ENCODE measurements around the gene ABCA3.
"Not testable (repeated sequence)": the region's sequence is repeated elsewhere in the genome, so short reads cannot be mapped to it uniquely, and the experiment has no call there.

ABCA3 gene

DNA sequence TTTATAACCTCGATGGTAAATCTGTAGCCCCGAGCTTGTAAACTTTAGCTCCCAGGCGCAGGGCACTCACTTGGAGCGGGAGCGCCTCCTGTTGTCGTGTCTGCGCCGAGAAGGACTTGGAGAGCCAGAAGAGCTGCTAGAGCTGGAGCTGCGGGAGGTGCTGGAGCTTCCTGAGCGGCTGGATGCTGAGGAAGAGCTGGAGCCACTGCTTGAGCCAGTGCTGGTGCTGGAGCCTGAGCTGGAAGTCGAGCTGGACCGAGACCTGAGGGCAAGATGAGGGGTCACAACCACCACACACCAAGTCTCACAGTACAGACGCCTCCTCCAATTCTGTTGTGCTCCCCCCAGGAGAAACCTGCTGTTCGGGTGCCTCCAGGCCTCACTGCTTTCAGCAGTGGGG is 77.5 kb downstream of the ABCA3 start:
- DNase-seq (ENCODE audit: insufficient read length, low spot score); FAIRE-seq: not testable (repeated sequence)

GRCh38 chr16:2260250-2260649 is 80.3 kb downstream of the ABCA3 start:
- FAIRE-seq (no peak), DNase-seq (ENCODE audit: insufficient read length, low spot score) (no peak)

GRCh38 chr16:2258530-2258929 is 82.0 kb downstream of the ABCA3 start:
- FAIRE-seq; DNase-seq (ENCODE audit: insufficient read length, low spot score): not testable (repeated sequence)

GRCh38 chr16:2257726-2258125 is 82.8 kb downstream of the ABCA3 start:
- no peak for FAIRE-seq

DNA sequence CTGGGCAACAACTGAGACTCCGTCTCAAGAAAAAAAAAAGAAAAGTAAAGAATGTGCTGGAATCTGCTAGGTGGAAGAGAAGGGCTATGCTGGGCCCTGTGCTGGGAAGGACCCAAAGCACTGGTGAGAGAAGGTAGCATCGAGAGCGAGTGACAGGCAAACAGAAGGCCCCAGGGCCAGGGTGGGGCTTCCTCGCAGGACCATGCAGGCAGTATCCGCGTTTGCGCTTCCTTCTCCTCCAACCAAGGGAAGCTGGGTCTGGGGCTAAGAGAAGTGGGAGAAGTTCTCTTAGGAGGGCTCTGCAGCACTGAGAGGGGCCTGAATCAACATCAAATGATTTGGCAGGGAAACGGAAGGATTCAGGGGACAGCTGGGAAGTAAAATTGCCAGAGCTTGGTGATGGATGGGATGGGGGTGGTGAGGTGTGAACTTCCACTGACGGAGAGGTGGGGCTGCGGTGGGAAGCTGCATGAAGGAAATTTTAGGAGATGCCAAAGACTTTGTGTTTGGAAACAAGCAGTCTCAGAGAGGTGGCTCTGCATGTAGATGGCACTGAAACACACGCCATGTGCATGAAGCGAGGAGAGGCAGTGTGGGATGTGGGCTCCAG is 83.9 kb downstream of the ABCA3 start:
- FAIRE-seq: no peak
- DNase-seq (ENCODE audit: insufficient read length, low spot score): no peak

More at GRCh38 chr16:2257726-2258125, 82.8 kb downstream of the ABCA3 start:
- DNase-seq (ENCODE audit: insufficient read length, low spot score): no peak

- FAIRE-seq (no peak), DNase-seq (ENCODE audit: insufficient read length, low spot score) (no peak)
Observed at GRCh38 chr16:2253293-2253692, 87.2 kb downstream of the ABCA3 start.

DNA sequence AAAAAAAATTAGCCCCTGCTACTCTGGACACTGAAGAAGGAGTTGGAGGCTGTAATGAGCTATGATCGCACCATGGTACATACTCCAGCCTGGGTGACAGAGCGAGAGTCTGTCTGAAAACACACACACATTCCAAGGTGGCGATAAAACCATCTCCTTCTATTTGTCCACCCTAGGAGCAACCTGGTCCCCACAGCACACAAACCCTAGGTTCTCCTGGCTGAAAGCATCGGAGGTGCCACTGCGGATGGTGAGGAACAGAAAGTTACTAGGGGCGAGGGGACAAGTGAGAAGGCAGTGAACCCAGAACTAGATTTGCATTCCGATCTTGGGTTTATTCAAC is 87.8 kb downstream of the ABCA3 start:
- FAIRE-seq (peak; percentile 67), DNase-seq (ENCODE audit: insufficient read length, low spot score) (no peak)

GRCh38 chr16:2251296-2252111 is 89.0 kb downstream of the ABCA3 start, which contains the start of gene ECI1:
ECI1 (minus strand) TSS chr16:2251587; CDS start chr16:2251566, 21 bp downstream.
- peak; percentile 98 for DNase-seq (ENCODE audit: insufficient read length, low spot score)
- peak; percentile 93 for FAIRE-seq

GRCh38 chr16:2250652-2251295 is 89.8 kb downstream of the ABCA3 start:
- FAIRE-seq: no peak
- DNase-seq (ENCODE audit: insufficient read length, low spot score): no peak

DNA sequence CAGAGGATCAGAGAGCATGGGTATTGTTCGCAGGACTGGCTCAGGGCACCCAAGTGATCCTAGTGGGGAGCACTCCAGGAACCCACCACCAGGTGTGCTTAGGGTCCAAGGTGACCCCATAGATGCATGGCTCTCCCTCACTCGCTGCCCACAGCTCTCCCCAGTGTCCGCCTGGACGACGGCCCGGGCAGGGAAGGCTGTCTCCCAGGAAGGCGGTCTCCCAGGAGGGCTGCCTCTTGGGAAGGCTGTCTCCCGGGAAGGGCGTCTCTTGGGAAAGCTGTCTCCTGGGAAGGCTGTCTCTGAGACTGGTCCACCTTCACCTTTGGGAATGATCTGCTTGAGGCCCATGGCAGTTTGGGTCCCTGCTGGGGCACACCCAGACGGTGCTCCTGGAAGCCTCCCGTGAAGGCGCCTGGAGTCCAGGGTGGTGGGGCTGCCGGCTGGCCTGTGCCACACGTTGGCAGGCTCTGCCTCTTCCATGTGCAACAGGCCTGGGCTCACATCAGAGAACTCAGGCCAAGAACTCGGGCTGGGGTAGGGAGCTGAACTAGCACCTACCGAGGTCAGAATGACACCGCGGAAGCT is 94.1 kb downstream of the ABCA3 start:
- DNase-seq (ENCODE audit: insufficient read length, low spot score): no peak
- no peak for FAIRE-seq

- no peak for DNase-seq (ENCODE audit: insufficient read length, low spot score)
- FAIRE-seq: no peak
Observed at GRCh38 chr16:2244926-2245795, 95.4 kb downstream of the ABCA3 start.

DNA sequence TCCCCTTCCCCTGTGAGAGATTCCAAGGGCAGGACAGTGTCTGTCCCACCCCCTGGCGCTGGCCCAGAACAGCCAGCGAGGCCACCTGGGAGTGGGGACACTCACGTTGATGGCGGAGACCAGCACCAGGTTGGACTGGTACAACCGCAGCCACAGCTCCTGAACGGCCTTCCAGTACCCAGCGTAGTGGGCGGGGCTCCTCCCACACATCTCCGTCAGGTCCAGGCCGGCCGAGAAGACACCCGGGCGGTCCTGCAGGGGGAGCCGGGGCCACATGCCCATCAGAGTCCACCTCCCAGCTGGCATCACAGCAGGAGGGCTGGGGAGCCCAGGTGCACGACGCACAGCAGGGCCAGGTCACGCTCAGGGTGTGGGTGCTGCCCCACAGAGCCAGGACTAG is 96.2 kb downstream of the ABCA3 start:
- FAIRE-seq (peak; percentile 13), DNase-seq (ENCODE audit: insufficient read length, low spot score) (no peak)

DNA sequence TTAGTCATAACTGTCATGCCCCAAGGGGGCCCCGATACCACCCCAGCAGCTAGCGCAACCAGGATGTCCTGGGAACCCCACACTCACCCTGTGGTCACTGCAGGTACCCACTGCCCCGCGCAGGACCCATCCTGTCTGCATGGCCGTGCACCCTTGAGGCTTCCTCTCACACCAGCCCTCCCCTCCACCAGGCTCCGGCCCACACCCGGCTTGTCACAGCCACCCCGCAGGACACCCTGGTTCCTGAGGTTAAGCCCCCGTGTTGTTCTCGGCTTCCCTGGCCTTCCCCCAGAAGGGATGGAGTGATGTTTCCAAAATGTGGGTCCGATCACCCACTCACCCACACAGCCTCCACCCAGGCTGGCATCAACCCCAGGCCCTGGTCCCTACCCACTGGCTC is 96.7 kb downstream of the ABCA3 start:
- DNase-seq (ENCODE audit: insufficient read length, low spot score) (no peak), FAIRE-seq (no peak)

GRCh38 chr16:2243031-2243528 is 97.4 kb downstream of the ABCA3 start:
- no peak for FAIRE-seq

GRCh38 chr16:2242598-2242997 is 97.9 kb downstream of the ABCA3 start:
- FAIRE-seq (no peak), DNase-seq (ENCODE audit: insufficient read length, low spot score) (no peak)

More at GRCh38 chr16:2243031-2243528, 97.4 kb downstream of the ABCA3 start:
- no peak for DNase-seq (ENCODE audit: insufficient read length, low spot score)

DNA sequence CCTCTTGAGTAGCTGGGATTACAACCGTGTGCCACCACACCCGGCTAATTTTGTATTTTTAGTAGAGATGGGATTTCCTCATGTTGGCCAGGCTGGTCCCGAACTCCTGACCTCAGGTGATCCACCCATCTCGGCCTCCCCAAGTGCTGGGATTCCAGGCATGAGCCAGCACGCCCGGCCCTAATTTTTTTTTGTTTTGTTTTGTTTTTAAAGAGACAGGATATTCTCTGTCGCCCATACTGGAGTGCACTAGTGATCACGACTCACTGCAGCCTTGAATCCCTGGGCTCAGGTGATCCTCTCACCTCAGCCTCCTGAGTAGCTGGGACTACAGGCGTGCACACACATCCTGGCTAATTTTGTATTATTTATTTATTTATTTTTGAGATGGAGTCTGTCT is 100.2 kb downstream of the ABCA3 start:
- not testable (repeated sequence) for DNase-seq (ENCODE audit: insufficient read length, low spot score); FAIRE-seq

- no peak for DNase-seq (ENCODE audit: insufficient read length, low spot score)
- FAIRE-seq: no peak
Observed at GRCh38 chr16:2238838-2239675, 101.5 kb downstream of the ABCA3 start.

DNA sequence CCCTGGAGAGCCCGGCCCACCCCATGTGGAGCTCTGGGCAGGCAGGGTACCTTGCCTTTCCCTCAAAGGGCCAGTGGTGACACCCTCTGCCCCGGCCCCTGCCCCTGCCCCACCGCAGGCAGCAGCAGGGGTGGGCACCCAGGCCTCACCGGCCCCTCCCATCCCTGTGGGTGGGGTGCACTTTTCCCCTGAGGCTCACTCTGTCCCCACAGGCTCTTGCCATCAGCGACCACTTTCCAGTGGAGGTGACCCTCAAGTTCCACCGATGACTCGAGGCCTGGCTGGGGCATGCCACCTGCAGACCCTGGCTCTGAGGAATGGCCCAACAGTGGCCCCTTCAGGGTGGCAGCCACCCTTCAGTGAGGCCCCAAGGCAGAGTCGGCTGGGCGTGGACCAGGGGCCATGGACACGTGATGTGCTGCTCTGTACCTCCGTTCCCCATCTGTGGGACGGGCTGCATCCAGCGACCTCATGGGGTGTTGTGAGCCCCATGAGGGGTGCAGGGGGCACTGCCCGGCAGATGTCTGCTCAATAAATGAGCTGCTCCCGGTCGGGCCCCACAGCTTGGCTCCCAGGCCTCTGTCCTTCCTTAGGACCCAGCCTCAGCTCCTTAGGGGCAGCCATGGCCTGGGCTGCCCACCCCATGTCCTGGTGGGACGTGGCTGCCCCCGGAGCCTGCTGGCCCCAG is 102.2 kb downstream of the ABCA3 start:
- DNase-seq (ENCODE audit: insufficient read length, low spot score) (no peak), FAIRE-seq (no peak)
